GM21390 (cell line): ENCODE results near the gene DYNLL2.
"Not testable (repeated sequence)": the region's sequence is repeated elsewhere in the genome, so short reads cannot be mapped to it uniquely, and the experiment has no call there.

ENCODE experiments used
- ATAC-seq: cut with Tn5 transposase; IDR thresholded peaks from one replicate; pipeline ENCODE4 v1.9.1; 2021; ENCODE audit not compliant: unreplicated experiment

The DYNLL2 gene

GRCh38 chr17:58082870-58083490 is at the start of gene DYNLL2:
TSS of gene DYNLL2 (plus strand) at chr17:58083419. CDS start at chr17:58087091, 3,672 bp downstream.
- peak; percentile 62 for ATAC-seq

GRCh38 chr17:58039975-58040374 is 43.2 kb upstream of the DYNLL2 start:
- no peak for ATAC-seq

GRCh38 chr17:58040386-58040785 is 42.8 kb upstream of the DYNLL2 start:
- no peak for ATAC-seq

- ATAC-seq: no peak
Observed at GRCh38 chr17:58041161-58041560, 42.1 kb upstream of the DYNLL2 start.

GRCh38 chr17:58043221-58044181 is 39.7 kb upstream of the DYNLL2 start:
- no peak for ATAC-seq

GRCh38 chr17:58044256-58044655 is 39.0 kb upstream of the DYNLL2 start:
- not testable (repeated sequence) for ATAC-seq

- ATAC-seq: no peak
Observed at GRCh38 chr17:58046239-58047094, 36.8 kb upstream of the DYNLL2 start.

GRCh38 chr17:58047376-58048150 is 35.7 kb upstream of the DYNLL2 start:
- no peak for ATAC-seq

- ATAC-seq: no peak
Observed at GRCh38 chr17:58049533-58049932, 33.7 kb upstream of the DYNLL2 start.

GRCh38 chr17:58050966-58051365 is 32.3 kb upstream of the DYNLL2 start:
- no peak for ATAC-seq

GRCh38 chr17:58051468-58051867 is 31.8 kb upstream of the DYNLL2 start:
- no peak for ATAC-seq

- no peak for ATAC-seq
Observed at GRCh38 chr17:58052407-58052806, 30.8 kb upstream of the DYNLL2 start.

- ATAC-seq: no peak
Observed at GRCh38 chr17:58052945-58053715, 30.1 kb upstream of the DYNLL2 start.

GRCh38 chr17:58054641-58055040 is 28.6 kb upstream of the DYNLL2 start:
- no peak for ATAC-seq

GRCh38 chr17:58056476-58056875 is 26.7 kb upstream of the DYNLL2 start:
- ATAC-seq: no peak

GRCh38 chr17:58059141-58059540 is 24.1 kb upstream of the DYNLL2 start:
- no peak for ATAC-seq

- no peak for ATAC-seq
Observed at GRCh38 chr17:58060596-58061191, 22.5 kb upstream of the DYNLL2 start.

- ATAC-seq: no peak
Observed at GRCh38 chr17:58061672-58062071, 21.5 kb upstream of the DYNLL2 start.

GRCh38 chr17:58065238-58065637 is 18.0 kb upstream of the DYNLL2 start:
- no peak for ATAC-seq
